Transverse colon (tissue), 4 donors: Measurements from ENCODE around the gene TMEM175.

Source experiments
- CTCF ChIP-seq, 5 experiments: fragments of 200-600 bp in 3 of 5; fragments of 450-650 bp in 2 of 5; sonication (generic) in 3 of 5; IDR thresholded peaks; 1 replicate in 2 of 5; 2 replicates in 3 of 5; pipeline ENCODE4 v1.5.1; 2016 to 2017; ENCODE audit warnings: antibody characterized with exemption in 5 of 5, inconsistent platforms in 3 of 5, mild to moderate bottlenecking in 2 of 5, moderate library complexity in 1 of 5
- EP300 ChIP-seq: sonication (generic); formaldehyde crosslinking; IDR thresholded peaks from one replicate; pipeline ENCODE4 v1.6.1; 2017; ENCODE audit warnings: antibody characterized with exemption, low read depth
- POLR2A ChIP-seq: fragments of 450-650 bp; IDR thresholded peaks from one replicate; pipeline ENCODE4 v1.6.1; 2016; ENCODE audit warnings: antibody characterized with exemption, mild to moderate bottlenecking, moderate library complexity
- POLR2AphosphoS5 ChIP-seq, 3 donors: sonication (generic); formaldehyde crosslinking; IDR thresholded peaks; one replicate each; pipeline ENCODE4 v1.6.1; 2016; ENCODE audit warnings: antibody characterized with exemption in 3 of 3

GRCh38 chr4:951186-951585 lies 18.9 kb downstream of the TMEM175 start:
- TF ChIP-seq CTCF (IDR thresholded peaks at IDR 0.05), result no peak
- TF ChIP-seq POLR2A, result no peak
- TF ChIP-seq POLR2AphosphoS5 (IDR thresholded peaks at IDR 0.05), result no peak
- no peak for TF ChIP-seq EP300
